ENCODE results near the gene MDH1. TPM values are rescaled to one million over a fixed set of nuclear protein-coding genes. Genes with fewer than 3 reads are reported as not detected.

The MDH1 gene
- total RNA-seq, 6 experiments from 2014 or later: 96.4 to 266 (median 110) TPM

DNA sequence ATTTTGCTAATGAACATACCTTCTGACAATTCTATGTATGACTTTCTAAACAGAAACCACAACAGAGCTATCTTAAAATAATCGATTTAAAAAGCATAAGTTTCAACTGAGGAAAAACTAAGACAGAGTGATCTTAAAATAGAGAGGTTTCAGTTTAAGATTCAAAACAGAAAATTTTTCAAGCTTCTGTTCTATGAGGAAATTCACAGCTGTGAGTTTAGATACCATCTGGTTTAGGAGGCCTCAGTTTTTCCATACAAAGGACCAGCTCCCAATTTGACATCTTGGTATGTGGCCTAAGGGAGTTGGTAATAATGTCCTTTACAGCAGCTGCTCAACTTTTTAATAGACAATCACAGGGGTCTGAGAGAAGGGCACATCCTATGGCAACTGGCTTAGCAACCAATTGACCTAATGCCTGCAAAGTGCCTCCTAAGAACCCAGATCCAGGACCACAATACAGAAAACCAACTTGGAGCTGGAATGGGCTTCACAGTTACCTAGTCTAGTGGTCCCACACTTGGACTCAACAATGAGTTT, 39.7 kb downstream of the MDH1 start:
- DNase-seq (no peak), ATAC-seq (no peak)
- intact Hi-C loops (cut with DNase I): no loop called here
- no peaks in the 10 kb centered on the region for H3K36me3 ChIP-seq
- H3K27ac ChIP-seq: no peak overlapping the region
- peaks cover 0 to 7% (median 0%) of the 10 kb centered on the region in 4 donors for H3K9me3 ChIP-seq
- 89% methylated on average over 1 of the region's 1 CpG for WGBS (ENCODE audit: insufficient coverage, low coverage, low lambda C conversion rate, missing lambda C conversion rate)
- no peaks in the 10 kb centered on the region for H3K4me1 ChIP-seq
- TF ChIP-seq POLR2A (IDR thresholded peaks at IDR 0.05): no peak
- TF ChIP-seq, protein P1, sequence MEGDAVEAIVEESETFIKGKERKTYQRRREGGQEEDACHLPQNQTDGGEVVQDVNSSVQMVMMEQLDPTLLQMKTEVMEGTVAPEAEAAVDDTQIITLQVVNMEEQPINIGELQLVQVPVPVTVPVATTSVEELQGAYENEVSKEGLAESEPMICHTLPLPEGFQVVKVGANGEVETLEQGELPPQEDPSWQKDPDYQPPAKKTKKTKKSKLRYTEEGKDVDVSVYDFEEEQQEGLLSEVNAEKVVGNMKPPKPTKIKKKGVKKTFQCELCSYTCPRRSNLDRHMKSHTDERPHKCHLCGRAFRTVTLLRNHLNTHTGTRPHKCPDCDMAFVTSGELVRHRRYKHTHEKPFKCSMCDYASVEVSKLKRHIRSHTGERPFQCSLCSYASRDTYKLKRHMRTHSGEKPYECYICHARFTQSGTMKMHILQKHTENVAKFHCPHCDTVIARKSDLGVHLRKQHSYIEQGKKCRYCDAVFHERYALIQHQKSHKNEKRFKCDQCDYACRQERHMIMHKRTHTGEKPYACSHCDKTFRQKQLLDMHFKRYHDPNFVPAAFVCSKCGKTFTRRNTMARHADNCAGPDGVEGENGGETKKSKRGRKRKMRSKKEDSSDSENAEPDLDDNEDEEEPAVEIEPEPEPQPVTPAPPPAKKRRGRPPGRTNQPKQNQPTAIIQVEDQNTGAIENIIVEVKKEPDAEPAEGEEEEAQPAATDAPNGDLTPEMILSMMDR (IDR thresholded peaks at IDR 0.05): no peak
- H3K4me3 ChIP-seq: no peak overlapping the region
- H3K27me3 ChIP-seq: no peaks in the 10 kb centered on the region

DNA sequence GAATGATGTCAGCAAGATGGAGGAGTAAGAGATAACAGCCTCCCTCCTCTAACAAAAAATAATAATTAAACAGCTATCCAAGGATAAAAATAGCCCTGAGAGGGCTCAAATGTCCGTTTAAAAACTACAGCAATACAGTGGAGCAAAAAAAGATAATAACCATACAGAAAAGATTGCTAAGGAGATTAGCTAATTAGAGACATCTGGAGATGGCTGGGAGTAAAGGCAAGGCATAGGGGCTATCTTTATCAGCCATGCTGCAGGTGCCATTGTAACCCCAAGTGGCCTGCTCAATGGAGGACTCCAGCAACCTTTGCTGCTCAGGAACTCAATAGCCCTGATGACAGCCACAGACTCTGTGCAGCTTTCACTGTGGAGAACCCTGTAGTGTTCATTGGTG, 42.7 kb downstream of the MDH1 start:
- no peaks in the 10 kb centered on the region for H3K4me1 ChIP-seq
- H3K36me3 ChIP-seq: no peaks in the 10 kb centered on the region
- no peak for DNase-seq
- H3K27ac ChIP-seq: no peak overlapping the region
- TF ChIP-seq, protein P1 (IDR thresholded peaks at IDR 0.05): no peak
- no peak for TF ChIP-seq POLR2A (IDR thresholded peaks at IDR 0.05)
- WGBS (ENCODE audit: insufficient coverage, low coverage, low lambda C conversion rate, missing lambda C conversion rate): 56% methylated on average over 1 of the region's 1 CpG
- no peak for ATAC-seq
- intact Hi-C loops (cut with DNase I): no loop called here
- peaks cover 0 to 11% (median 0%) of the 10 kb centered on the region in 4 donors for H3K9me3 ChIP-seq
- no peaks in the 10 kb centered on the region for H3K27me3 ChIP-seq
- H3K4me3 ChIP-seq: no peak overlapping the region

DNA sequence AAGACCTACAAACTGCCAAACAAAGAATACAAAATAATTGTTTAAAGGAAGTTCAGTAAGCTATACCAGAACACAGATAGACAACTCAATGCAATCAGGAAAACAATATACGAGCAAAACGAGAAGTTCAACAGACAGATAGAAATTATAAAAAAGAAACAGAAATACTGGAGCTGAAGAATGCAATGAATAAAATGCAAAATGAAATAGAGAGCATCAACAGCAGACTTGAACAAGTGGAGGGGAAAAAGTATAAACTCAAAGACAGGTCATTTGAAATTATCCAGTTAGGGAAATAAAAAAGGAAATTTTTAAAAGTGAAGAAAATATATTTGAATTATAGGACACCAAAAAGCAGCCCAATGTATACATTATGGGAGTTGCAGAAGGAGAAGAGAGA, 43.6 kb downstream of the MDH1 start:
- Histone ChIP-seq H3K27ac (no peak overlapping the region), H3K9me3 (peaks cover 0 to 11% (median 0%) of the 10 kb centered on the region in 4 donors), H3K4me1 (no peaks in the 10 kb centered on the region), H3K4me3 (no peak overlapping the region), H3K27me3 (no peaks in the 10 kb centered on the region), H3K36me3 (no peaks in the 10 kb centered on the region)
- TF ChIP-seq, protein P1 (IDR thresholded peaks at IDR 0.05): no peak
- no peak for TF ChIP-seq POLR2A (IDR thresholded peaks at IDR 0.05)
- no peak for DNase-seq
- WGBS (ENCODE audit: insufficient coverage, low coverage, low lambda C conversion rate, missing lambda C conversion rate): 89% methylated on average over 2 of the region's 2 CpGs
- ATAC-seq: no peak
- intact Hi-C loops (cut with DNase I): no loop called here

DNA sequence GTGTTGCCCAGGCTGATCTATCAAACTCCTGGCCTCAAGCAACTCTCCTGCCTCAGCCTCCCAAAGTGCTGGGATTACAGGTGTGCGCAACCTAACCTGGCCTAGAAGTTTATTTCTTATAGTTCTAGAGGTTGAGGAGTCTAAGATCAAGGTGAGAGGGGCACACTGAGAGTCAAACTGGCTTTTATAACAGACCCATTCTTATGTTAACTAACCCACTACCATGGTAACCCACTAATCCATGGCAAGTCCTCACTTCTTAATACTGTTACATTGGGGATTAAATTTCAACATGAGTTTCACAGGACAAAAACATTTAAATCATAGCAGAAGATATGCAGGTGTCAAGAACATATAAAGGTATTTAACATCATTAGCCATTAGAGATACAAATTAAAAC, 50.6 kb downstream of the MDH1 start:
- Histone ChIP-seq H3K27ac (no peak overlapping the region), H3K4me3 (no peak overlapping the region), H3K36me3 (no peaks in the 10 kb centered on the region), H3K27me3 (no peaks in the 10 kb centered on the region), H3K9me3 (peaks cover 0 to 4% (median 0%) of the 10 kb centered on the region in 4 donors), H3K4me1 (no peaks in the 10 kb centered on the region)
- intact Hi-C loops (cut with DNase I): no loop called here
- WGBS (ENCODE audit: insufficient coverage, low coverage, low lambda C conversion rate, missing lambda C conversion rate): no CpG with 5 or more reads among the region's 1 CpG
- TF ChIP-seq, protein P1 (IDR thresholded peaks at IDR 0.05): no peak
- no peak for TF ChIP-seq POLR2A (IDR thresholded peaks at IDR 0.05)
- no peak for DNase-seq
- ATAC-seq: no peak

DNA sequence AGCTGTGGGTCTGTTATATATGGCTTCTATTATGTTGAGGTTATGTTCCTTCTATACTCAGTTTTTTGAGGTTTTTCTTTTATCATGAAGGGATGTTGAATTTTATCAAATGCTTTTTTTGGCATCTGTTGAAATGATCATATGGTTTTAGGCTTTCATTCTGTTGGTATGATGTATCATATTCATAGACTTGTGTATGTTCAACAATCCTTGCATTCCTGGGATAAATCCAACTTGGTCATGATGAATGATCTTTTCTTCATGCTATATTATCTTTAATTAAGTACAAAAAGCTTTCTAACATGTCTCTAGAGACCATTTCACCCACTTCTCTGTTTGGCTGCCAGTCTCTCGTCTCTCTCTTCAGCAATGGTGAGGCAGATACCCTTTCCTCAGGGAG, 54.2 kb downstream of the MDH1 start:
- no peak for DNase-seq
- no peaks in the 10 kb centered on the region for H3K4me1 ChIP-seq
- WGBS (ENCODE audit: insufficient coverage, low coverage, low lambda C conversion rate, missing lambda C conversion rate): 80% methylated on average over 1 of the region's 1 CpG
- no peak for ATAC-seq
- intact Hi-C loops (cut with DNase I): no loop called here
- no peaks in the 10 kb centered on the region for H3K9me3 ChIP-seq
- no peak overlapping the region for H3K4me3 ChIP-seq
- H3K27me3 ChIP-seq: no peaks in the 10 kb centered on the region
- no peaks in the 10 kb centered on the region for H3K36me3 ChIP-seq
- no peak for TF ChIP-seq POLR2A (IDR thresholded peaks at IDR 0.05)
- TF ChIP-seq, protein P1 (IDR thresholded peaks at IDR 0.05): no peak
- H3K27ac ChIP-seq: no peak overlapping the region
